SK-N-SH (cell line): ENCODE measurements around the gene SMYD1. TPM values are rescaled to one million over a fixed set of nuclear protein-coding genes. Genes with fewer than 3 reads are reported as not detected.

Experiments used
- CTCF ChIA-PET: fragments of 300-600, 350-600 bp; formaldehyde crosslinking; extraction: SDS; loops from one replicate; lab custom pipeline; 2021; lab: Yijun Ruan, JAX
- POLR2A ChIA-PET: fragments of 350-600 bp; sonication (Branson Sonifier 250); formaldehyde crosslinking; extraction: SDS; loops from one replicate; lab custom pipeline; 2020; ENCODE audit warnings: antibody characterized with exemption, inconsistent platforms; lab: Yijun Ruan, JAX
- DNase-seq: peaks from one replicate; pipeline ENCODE4 v3.0.0; 2012
- H2AFZ ChIP-seq: fragments of 200-600 bp; sonication (generic); 2 replicates; pipeline ENCODE4 v1.8.1; 2016; ENCODE audit warnings: antibody characterized with exemption, mild to moderate bottlenecking, low read depth
- H3F3A ChIP-seq: fragments of 200-600 bp; sonication (generic); replicated peaks from 2 replicates; pipeline ENCODE3; 2016; ENCODE audit warnings: antibody characterized with exemption, mild to moderate bottlenecking; ENCODE audit not compliant: insufficient read depth
- H3K27ac ChIP-seq, 2 experiments: fragments of 200-500 bp in 1 of 2; fragments of 200-600 bp in 1 of 2; sonication (Bioruptor generic) in 1 of 2; sonication (generic), shearing (Covaris generic) in 1 of 2; 2 replicates each; pipeline versions ENCODE4 v1.5.1 to v1.6.1; 2014 to 2016; ENCODE audit warnings: low read depth in 2 of 2, inconsistent platforms in 1 of 2, low read length in 1 of 2, mild to moderate bottlenecking in 1 of 2, mixed read lengths in 1 of 2
- H3K27me3 ChIP-seq: fragments of 200-600 bp; sonication (generic), shearing (Covaris generic); 2 replicates; pipeline ENCODE4 v1.6.1; 2016; ENCODE audit warnings: mixed run types; ENCODE audit not compliant: insufficient read depth
- H3K36me3 ChIP-seq, 2 experiments: fragments of 200-500 bp in 1 of 2; fragments of 200-600 bp in 1 of 2; sonication (Bioruptor generic) in 1 of 2; sonication (generic) in 1 of 2; replicated peaks in 1 of 2; 2 replicates each; pipeline versions ENCODE3 to v1.5.1; 2014 to 2016; ENCODE audit warnings: low read length in 1 of 2, mild to moderate bottlenecking in 1 of 2; ENCODE audit not compliant: insufficient read depth in 2 of 2, control insufficient read depth in 1 of 2
- H3K4me1 ChIP-seq, 2 experiments: fragments of 200-500 bp in 1 of 2; fragments of 200-600 bp in 1 of 2; sonication (Bioruptor generic) in 1 of 2; sonication (generic), shearing (Covaris generic) in 1 of 2; 2 replicates each; pipeline versions ENCODE4 v1.5.1 to v1.6.1; 2014 to 2016; ENCODE audit warnings: low read depth in 1 of 2, low read length in 1 of 2, mixed run types in 1 of 2; ENCODE audit not compliant: insufficient read depth in 2 of 2, control insufficient read depth in 1 of 2
- H3K4me2 ChIP-seq: fragments of 200-600 bp; sonication (generic), shearing (Covaris generic); 2 replicates; pipeline ENCODE4 v1.6.1; 2017; ENCODE audit warnings: mixed run types
- H3K4me3 ChIP-seq, 2 experiments: fragments of 200-500 bp in 1 of 2; fragments of 200-600 bp in 1 of 2; sonication (Bioruptor generic) in 1 of 2; sonication (generic), shearing (Covaris generic) in 1 of 2; 2 replicates each; pipeline versions ENCODE4 v1.5.1 to v1.8.1; 2014 to 2016; ENCODE audit warnings: low read depth in 2 of 2, inconsistent platforms in 1 of 2, low read length in 1 of 2, mild to moderate bottlenecking in 1 of 2, mixed read lengths in 1 of 2, moderate library complexity in 1 of 2
- H3K79me2 ChIP-seq: fragments of 200-600 bp; sonication (generic); 2 replicates; pipeline ENCODE4 v1.8.1; 2017; ENCODE audit warnings: mild to moderate bottlenecking; ENCODE audit not compliant: insufficient read depth
- H3K9ac ChIP-seq: fragments of 200-600 bp; sonication (generic); 2 replicates; pipeline ENCODE4 v1.6.1; 2017; ENCODE audit warnings: mixed run types
- H3K9me2 ChIP-seq: fragments of 200-600 bp; sonication (generic); 2 replicates; pipeline ENCODE4 v1.6.1; 2017; ENCODE audit warnings: mixed run types
- H3K9me3 ChIP-seq: fragments of 200-600 bp; sonication (generic); 2 replicates; pipeline ENCODE4 v1.6.1; 2017; ENCODE audit warnings: mixed run types, mild to moderate bottlenecking, moderate library complexity
- H4K20me1 ChIP-seq: fragments of 200-600 bp; sonication (generic); 2 replicates; pipeline ENCODE4 v1.6.1; 2017; ENCODE audit warnings: mild to moderate bottlenecking, mixed run types; ENCODE audit not compliant: insufficient read depth
- FOXJ3 ChIP-seq: sonication (generic); formaldehyde crosslinking; IDR thresholded peaks from 2 replicates; pipeline ENCODE4 v1.5.1; 2020; ENCODE audit warnings: mild to moderate bottlenecking, missing genetic modification reagents
- FOXM1 ChIP-seq: IDR thresholded peaks from 2 replicates; pipeline ENCODE4 v1.4.0; 2012; ENCODE audit warnings: low read depth, mild to moderate bottlenecking
- IRF3 ChIP-seq: fragments of 150-350 bp; IDR thresholded peaks from 2 replicates; pipeline ENCODE4 v1.6.1; 2016; ENCODE audit warnings: mild to moderate bottlenecking, low read depth, low read length
- RCOR1 ChIP-seq: fragments of 150-350 bp; IDR thresholded peaks from 2 replicates; pipeline ENCODE4 v1.6.1; 2017; ENCODE audit warnings: antibody characterized with exemption, low read length
- TAF1 ChIP-seq: IDR thresholded peaks from 2 replicates; pipeline ENCODE4 v1.6.1; 2012; ENCODE audit warnings: low read depth, mild to moderate bottlenecking, low read length, moderate library complexity, borderline replicate concordance
- TCF12 ChIP-seq: IDR thresholded peaks from 2 replicates; pipeline ENCODE4 v1.4.0; 2012
- TEAD4 ChIP-seq: IDR thresholded peaks from 2 replicates; pipeline ENCODE4 v1.4.0; 2012; ENCODE audit warnings: mild to moderate bottlenecking, borderline replicate concordance; ENCODE audit not compliant: insufficient read depth
- WGBS: methylation state at CpG from one replicate; pipeline ENCODE4 v1.1.6; 2017; ENCODE audit warnings: low lambda C conversion rate; 5-methylcytosine and 5-hydroxymethylcytosine counted together
- polyA plus RNA-seq, 3 experiments: library from polyadenylated mRNA; depleted of rRNA; stranded (reverse); fragments of >200 nt; gene quantifications; 2 replicates each; pipeline ENCODE4 v1.2.3, GENCODE V29; 2012
- TF ChIP-seq, protein P1 (sequence below): IDR thresholded peaks from 2 replicates; pipeline ENCODE4 v1.4.0; 2012; ENCODE audit warnings: low read depth, borderline replicate concordance
- TF ChIP-seq, protein P2 (sequence below): IDR thresholded peaks from 2 replicates; pipeline ENCODE4 v1.4.0; 2012; ENCODE audit warnings: low read depth, borderline replicate concordance
- TF ChIP-seq, protein P3 (sequence below): fragments of 150-350 bp; IDR thresholded peaks from 2 replicates; pipeline ENCODE4 v1.6.1; 2017; ENCODE audit warnings: antibody characterized with exemption, low read length, low read depth, borderline replicate concordance
- TF ChIP-seq, protein P4 (sequence below): IDR thresholded peaks from 2 replicates; pipeline ENCODE4 v1.6.1; 2012; ENCODE audit warnings: mild to moderate bottlenecking, low read depth, low read length, moderate library complexity

Gene SMYD1
- polyA plus RNA-seq, 1 of the 3 experiments (the other 2 are of a cell fraction): not detected

DNA sequence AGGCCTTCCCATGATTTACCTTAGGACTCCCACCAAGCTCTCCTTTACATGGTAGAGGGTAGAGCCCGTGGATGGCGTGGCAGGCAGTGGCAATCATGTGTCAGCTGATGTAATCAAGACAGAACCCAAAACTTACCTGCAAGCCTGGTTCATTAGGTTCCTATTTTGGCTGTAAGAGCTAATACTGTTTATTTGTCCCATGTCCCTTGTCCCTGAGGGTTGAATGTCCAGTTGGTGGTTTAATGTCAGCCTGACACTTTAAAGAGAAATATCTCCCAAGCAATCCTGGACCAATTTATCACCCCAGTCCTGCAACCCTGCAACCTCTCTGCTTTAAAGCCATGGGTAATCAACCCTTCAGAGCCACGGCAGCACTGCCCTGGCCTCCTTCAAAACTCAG lies 66.2 kb downstream of the SMYD1 start (continued):
- TF ChIP-seq, protein P1, sequence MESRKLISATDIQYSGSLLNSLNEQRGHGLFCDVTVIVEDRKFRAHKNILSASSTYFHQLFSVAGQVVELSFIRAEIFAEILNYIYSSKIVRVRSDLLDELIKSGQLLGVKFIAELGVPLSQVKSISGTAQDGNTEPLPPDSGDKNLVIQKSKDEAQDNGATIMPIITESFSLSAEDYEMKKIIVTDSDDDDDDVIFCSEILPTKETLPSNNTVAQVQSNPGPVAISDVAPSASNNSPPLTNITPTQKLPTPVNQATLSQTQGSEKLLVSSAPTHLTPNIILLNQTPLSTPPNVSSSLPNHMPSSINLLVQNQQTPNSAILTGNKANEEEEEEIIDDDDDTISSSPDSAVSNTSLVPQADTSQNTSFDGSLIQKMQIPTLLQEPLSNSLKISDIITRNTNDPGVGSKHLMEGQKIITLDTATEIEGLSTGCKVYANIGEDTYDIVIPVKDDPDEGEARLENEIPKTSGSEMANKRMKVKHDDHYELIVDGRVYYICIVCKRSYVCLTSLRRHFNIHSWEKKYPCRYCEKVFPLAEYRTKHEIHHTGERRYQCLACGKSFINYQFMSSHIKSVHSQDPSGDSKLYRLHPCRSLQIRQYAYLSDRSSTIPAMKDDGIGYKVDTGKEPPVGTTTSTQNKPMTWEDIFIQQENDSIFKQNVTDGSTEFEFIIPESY: no peak
- TF ChIP-seq FOXJ3 (no peak), FOXM1 (no peak), TEAD4 (no peak)

DNA sequence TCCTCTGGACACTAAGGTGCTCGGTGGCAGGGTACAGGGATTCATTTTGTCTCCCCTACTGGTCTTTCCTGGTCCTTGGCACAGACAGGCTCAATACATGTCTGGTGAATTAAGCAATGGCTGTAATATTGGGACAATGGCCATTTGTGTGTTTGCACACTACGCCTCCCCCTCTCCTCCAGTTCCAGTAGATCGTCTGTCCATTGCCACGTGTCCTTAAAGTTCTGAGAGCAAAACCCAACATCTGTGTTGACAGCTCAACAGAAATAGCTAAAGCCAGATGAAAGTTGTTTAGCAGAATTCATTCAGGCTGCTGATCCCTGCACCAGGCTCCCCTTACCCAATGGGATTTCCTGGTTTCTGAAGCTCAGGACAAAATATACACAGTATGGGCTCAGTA lies 69.2 kb downstream of the SMYD1 start:
- TF ChIP-seq FOXJ3: no peak
- TF ChIP-seq, protein P2, sequence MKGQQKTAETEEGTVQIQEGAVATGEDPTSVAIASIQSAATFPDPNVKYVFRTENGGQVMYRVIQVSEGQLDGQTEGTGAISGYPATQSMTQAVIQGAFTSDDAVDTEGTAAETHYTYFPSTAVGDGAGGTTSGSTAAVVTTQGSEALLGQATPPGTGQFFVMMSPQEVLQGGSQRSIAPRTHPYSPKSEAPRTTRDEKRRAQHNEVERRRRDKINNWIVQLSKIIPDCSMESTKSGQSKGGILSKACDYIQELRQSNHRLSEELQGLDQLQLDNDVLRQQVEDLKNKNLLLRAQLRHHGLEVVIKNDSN: no peak
- TF ChIP-seq, protein P3, sequence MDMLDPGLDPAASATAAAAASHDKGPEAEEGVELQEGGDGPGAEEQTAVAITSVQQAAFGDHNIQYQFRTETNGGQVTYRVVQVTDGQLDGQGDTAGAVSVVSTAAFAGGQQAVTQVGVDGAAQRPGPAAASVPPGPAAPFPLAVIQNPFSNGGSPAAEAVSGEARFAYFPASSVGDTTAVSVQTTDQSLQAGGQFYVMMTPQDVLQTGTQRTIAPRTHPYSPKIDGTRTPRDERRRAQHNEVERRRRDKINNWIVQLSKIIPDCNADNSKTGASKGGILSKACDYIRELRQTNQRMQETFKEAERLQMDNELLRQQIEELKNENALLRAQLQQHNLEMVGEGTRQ: no peak
- no peak for TF ChIP-seq IRF3
- TF ChIP-seq TAF1: no peak
- Histone ChIP-seq H3K4me1 (no peaks in the 10 kb centered on the region), H3K9me2 (no peaks in the 10 kb centered on the region), H2AFZ (no peak overlapping the region), H3K4me2 (no peak overlapping the region), H3K4me3 (no peak overlapping the region), H3K9me3 (no peaks in the 10 kb centered on the region), H3K27ac (no peak overlapping the region), H3K79me2 (no peaks in the 10 kb centered on the region), H3K9ac (no peak overlapping the region), H3K27me3 (no peaks in the 10 kb centered on the region; the same call in 1 of the 2 replicates), H3K36me3 (no peaks in the 10 kb centered on the region), H3F3A (no peaks in the 10 kb centered on the region), H4K20me1 (no peaks in the 10 kb centered on the region)
- DNase-seq: no peak
- CTCF ChIA-PET: no interaction called here
- WGBS: 14% methylated on average over 4 of the region's 4 CpGs
- POLR2A ChIA-PET: no interaction called here

DNA sequence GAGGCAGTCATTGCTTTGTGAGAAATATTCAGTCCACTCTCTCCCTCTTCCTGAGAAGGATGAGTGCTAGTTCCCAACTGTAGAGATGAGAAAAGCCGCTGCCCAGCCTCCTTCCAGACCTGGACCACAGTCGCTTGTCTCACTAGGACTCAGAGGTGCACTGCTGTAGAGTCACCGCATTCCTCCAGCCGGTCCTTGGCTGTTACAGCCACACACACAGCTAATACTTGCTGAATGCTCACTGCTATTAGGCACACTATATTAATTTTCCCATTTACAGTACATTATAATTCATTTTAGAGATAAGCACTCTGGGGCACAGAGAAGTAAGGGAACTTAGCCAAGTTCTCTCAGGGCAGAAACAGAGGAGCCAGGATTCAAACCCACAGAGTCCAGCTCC lies 70.2 kb downstream of the SMYD1 start:
- H3K4me3 ChIP-seq: no peak overlapping the region
- no peak overlapping the region for H3K27ac ChIP-seq
- CTCF ChIA-PET: no interaction called here
- H3K36me3 ChIP-seq: no peaks in the 10 kb centered on the region
- no peaks in the 10 kb centered on the region for H3K9me2 ChIP-seq
- H2AFZ ChIP-seq: no peak overlapping the region
- H3K79me2 ChIP-seq: no peaks in the 10 kb centered on the region
- no peak overlapping the region for H3K9ac ChIP-seq
- H3K27me3 ChIP-seq: no peaks in the 10 kb centered on the region; the same call in 1 of the 2 replicates
- WGBS: 26% methylated on average over 4 of the region's 4 CpGs
- no peaks in the 10 kb centered on the region for H4K20me1 ChIP-seq
- POLR2A ChIA-PET: no interaction called here
- no peaks in the 10 kb centered on the region for H3K4me1 ChIP-seq
- TF ChIP-seq, protein P2: no peak
- TF ChIP-seq, protein P4, sequence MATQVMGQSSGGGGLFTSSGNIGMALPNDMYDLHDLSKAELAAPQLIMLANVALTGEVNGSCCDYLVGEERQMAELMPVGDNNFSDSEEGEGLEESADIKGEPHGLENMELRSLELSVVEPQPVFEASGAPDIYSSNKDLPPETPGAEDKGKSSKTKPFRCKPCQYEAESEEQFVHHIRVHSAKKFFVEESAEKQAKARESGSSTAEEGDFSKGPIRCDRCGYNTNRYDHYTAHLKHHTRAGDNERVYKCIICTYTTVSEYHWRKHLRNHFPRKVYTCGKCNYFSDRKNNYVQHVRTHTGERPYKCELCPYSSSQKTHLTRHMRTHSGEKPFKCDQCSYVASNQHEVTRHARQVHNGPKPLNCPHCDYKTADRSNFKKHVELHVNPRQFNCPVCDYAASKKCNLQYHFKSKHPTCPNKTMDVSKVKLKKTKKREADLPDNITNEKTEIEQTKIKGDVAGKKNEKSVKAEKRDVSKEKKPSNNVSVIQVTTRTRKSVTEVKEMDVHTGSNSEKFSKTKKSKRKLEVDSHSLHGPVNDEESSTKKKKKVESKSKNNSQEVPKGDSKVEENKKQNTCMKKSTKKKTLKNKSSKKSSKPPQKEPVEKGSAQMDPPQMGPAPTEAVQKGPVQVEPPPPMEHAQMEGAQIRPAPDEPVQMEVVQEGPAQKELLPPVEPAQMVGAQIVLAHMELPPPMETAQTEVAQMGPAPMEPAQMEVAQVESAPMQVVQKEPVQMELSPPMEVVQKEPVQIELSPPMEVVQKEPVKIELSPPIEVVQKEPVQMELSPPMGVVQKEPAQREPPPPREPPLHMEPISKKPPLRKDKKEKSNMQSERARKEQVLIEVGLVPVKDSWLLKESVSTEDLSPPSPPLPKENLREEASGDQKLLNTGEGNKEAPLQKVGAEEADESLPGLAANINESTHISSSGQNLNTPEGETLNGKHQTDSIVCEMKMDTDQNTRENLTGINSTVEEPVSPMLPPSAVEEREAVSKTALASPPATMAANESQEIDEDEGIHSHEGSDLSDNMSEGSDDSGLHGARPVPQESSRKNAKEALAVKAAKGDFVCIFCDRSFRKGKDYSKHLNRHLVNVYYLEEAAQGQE: no peak
- TF ChIP-seq TCF12 (no peak), RCOR1 (no peak), TEAD4 (no peak)
- no peak for DNase-seq
- no peaks in the 10 kb centered on the region for H3K9me3 ChIP-seq
- H3K4me2 ChIP-seq: no peak overlapping the region
- no peaks in the 10 kb centered on the region for H3F3A ChIP-seq
